ENCODE data around the gene FLT3. TPM values are rescaled to one million over a fixed set of nuclear protein-coding genes. Genes with fewer than 3 reads are reported as not detected.
"Not testable (repeated sequence)": the region's sequence is repeated elsewhere in the genome, so short reads cannot be mapped to it uniquely, and the experiment has no call there.

The FLT3 gene
- total and polyA plus RNA-seq, 10 of the 15 experiments (the other 5 are each of a cell fraction or from before 2014, with no cell fraction given): 0.04 to 0.19 (median 0.11) TPM; not detected in 1

GRCh38 chr13:28089065-28089464 is 11.3 kb downstream of the FLT3 start:
- intact Hi-C loops (cut with micrococcal nuclease; ENCODE audit: unreplicated experiment): no loop called here
- H3K79me2 ChIP-seq (ENCODE audit: control insufficient read depth, insufficient read depth, low read length): no peaks in the 10 kb centered on the region
- 0% methylated on average over 1 of the region's 1 CpG for WGBS (ENCODE audit: insufficient coverage, insufficient replicate concordance, low lambda C conversion rate, missing lambda C conversion rate)
- FAIRE-seq (peak; percentile 44), DNase-seq (ENCODE audit: low read depth, low spot score) (no peak), ATAC-seq (peak; percentile 59)
- no peaks in the 10 kb centered on the region for H3K27me3 ChIP-seq (replicated peaks in 1 of 2; ENCODE audit: control insufficient read depth in 2 of 2, insufficient read depth in 2 of 2, low read length in 1 of 2)
- in situ Hi-C loops (cut with MboI): no loop called here
- CTCF ChIA-PET: no interaction called here
- H3K4me3 ChIP-seq: no peak overlapping the region
- no peaks in the 10 kb centered on the region for H3K36me3 ChIP-seq (ENCODE audit: control insufficient read depth in 2 of 2, insufficient read depth in 2 of 2, low read length in 1 of 2)
- BruUV-seq (replicated peaks): no TSS peak
- H2AFZ ChIP-seq (ENCODE audit: control insufficient read depth, low read depth, low read length): no peak overlapping the region
- RAD21 ChIA-PET (ENCODE audit: unreplicated experiment): no interaction called here
- no peaks in the 10 kb centered on the region for H3K9me3 ChIP-seq (replicated peaks; ENCODE audit: control insufficient read depth, insufficient read depth, low read length)
- TF ChIP-seq ZNF687 (IDR thresholded peaks at IDR 0.05) (peak; percentile 24; the same call in 1 of the 2 replicates), SKIL (IDR thresholded peaks at IDR 0.05; ENCODE audit: low read depth, poor library complexity, severe bottlenecking) (no peak), EP300 (IDR thresholded peaks at IDR 0.05; ENCODE audit: borderline replicate concordance in 1 of 2, control insufficient read depth in 1 of 2, low read depth in 2 of 2, low read length in 2 of 2) (peak in 1 of 2 experiments; percentile 36; a peak in 1 of 4 replicates), ATF7 (IDR thresholded peaks at IDR 0.05; ENCODE audit: low read depth) (peak; percentile 47)
- POLR2A ChIA-PET: no interaction called here
- SMC1A ChIA-PET (ENCODE audit: uncharacterized antibody, unreplicated experiment): no interaction called here
- no peaks in the 10 kb centered on the region for H3K4me1 ChIP-seq (ENCODE audit: control insufficient read depth, insufficient read depth, low read length)
- H4K20me1 ChIP-seq (ENCODE audit: control insufficient read depth, insufficient read depth): no peaks in the 10 kb centered on the region
- H3K27ac ChIP-seq (ENCODE audit: control insufficient read depth, insufficient read depth): no peak overlapping the region
- no peak overlapping the region for H3K9ac ChIP-seq (ENCODE audit: control insufficient read depth, insufficient read depth, low read length)
- no peak overlapping the region for H3K4me2 ChIP-seq (ENCODE audit: control insufficient read depth, insufficient read depth)

GRCh38 chr13:28077820-28078219 is 22.6 kb downstream of the FLT3 start:
- ATAC-seq; RAD21 ChIA-PET (ENCODE audit: unreplicated experiment); POLR2A ChIA-PET; H3K9me3 ChIP-seq (replicated peaks; ENCODE audit: control insufficient read depth, insufficient read depth, low read length); H3K4me1 ChIP-seq (ENCODE audit: control insufficient read depth, insufficient read depth, low read length); BruUV-seq (replicated peaks); H3K4me3 ChIP-seq; H2AFZ ChIP-seq (ENCODE audit: control insufficient read depth, low read depth, low read length); H3K9ac ChIP-seq (ENCODE audit: control insufficient read depth, insufficient read depth, low read length); FAIRE-seq; H4K20me1 ChIP-seq (ENCODE audit: control insufficient read depth, insufficient read depth); in situ Hi-C loops (cut with MboI); H3K36me3 ChIP-seq (ENCODE audit: control insufficient read depth in 2 of 2, insufficient read depth in 2 of 2, low read length in 1 of 2); H3K27me3 ChIP-seq (replicated peaks in 1 of 2; ENCODE audit: control insufficient read depth in 2 of 2, insufficient read depth in 2 of 2, low read length in 1 of 2); H3K79me2 ChIP-seq (ENCODE audit: control insufficient read depth, insufficient read depth, low read length); DNase-seq (ENCODE audit: low read depth, low spot score); H3K4me2 ChIP-seq (ENCODE audit: control insufficient read depth, insufficient read depth); H3K27ac ChIP-seq (ENCODE audit: control insufficient read depth, insufficient read depth); intact Hi-C loops (cut with micrococcal nuclease; ENCODE audit: unreplicated experiment): not testable (repeated sequence)
- CTCF ChIA-PET: interaction anchor here (0.6 kb wide), 1 partner anchor 87 kb away, joined by 4 read pairs; no protein-coding TSS in a partner anchor
- SMC1A ChIA-PET (ENCODE audit: uncharacterized antibody, unreplicated experiment): interaction anchor here (1.0 kb wide), 1 partner anchor 80 kb away, joined by 4 read pairs; no protein-coding TSS in a partner anchor
- WGBS (ENCODE audit: insufficient coverage, insufficient replicate concordance, low lambda C conversion rate, missing lambda C conversion rate): 52% methylated on average over 2 of the region's 2 CpGs
